ENCODE measurements around the gene KRTAP4-6.

- no peak for TF ChIP-seq RAD21 (IDR thresholded peaks at IDR 0.05)
- TF ChIP-seq REST (IDR thresholded peaks at IDR 0.05), result no peak
Observed at GRCh38 chr17:41140360-41141131, at the start of gene KRTAP4-6.

Data from liver (tissue), 2 donors.